Hypothalamus (tissue), 51 donors: ENCODE results near the gene KCTD21.
"Not testable (repeated sequence)": the region's sequence is repeated elsewhere in the genome, so short reads cannot be mapped to it uniquely, and the experiment has no call there.

Experiments
- DNase-seq, 51 donors: peaks; one replicate each; lab custom pipeline; 2025; lab: John Stamatoyannopoulos, UW

The KCTD21 gene

GRCh38 chr11:78179459-78180071, 8.9 kb downstream of the KCTD21 start:
- DNase-seq: no peak

GRCh38 chr11:78177216-78177615, 11.2 kb downstream of the KCTD21 start:
- no peak for DNase-seq

DNA sequence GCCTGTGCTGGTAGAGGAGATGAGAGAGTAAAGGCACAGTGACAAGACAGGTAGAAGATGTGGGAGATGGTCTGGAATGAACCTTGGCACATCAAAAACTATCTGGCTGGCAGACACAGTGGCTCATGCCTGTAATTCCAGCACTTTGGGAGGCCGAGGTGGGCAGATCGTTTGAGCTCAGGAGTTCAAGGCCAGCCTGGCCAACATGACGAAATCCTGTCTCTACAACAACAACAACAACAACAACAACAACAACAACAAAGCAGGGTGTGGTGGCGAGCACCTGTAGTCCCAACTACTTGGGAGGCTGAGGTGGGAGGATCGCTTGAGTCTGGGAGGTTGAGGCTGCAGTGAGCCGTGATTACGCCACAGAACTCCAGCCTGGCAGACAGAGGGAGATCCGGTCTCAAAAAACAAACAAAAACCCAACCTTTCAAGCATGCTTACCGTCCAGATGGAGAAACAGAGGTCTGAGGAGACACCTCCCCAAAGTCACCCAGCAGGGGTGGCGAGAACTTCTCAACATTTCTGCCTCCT, 11.8 kb downstream of the KCTD21 start:
- no peak for DNase-seq

- DNase-seq: not testable (repeated sequence)
Observed at GRCh38 chr11:78175862-78176261, 12.6 kb downstream of the KCTD21 start.

DNA sequence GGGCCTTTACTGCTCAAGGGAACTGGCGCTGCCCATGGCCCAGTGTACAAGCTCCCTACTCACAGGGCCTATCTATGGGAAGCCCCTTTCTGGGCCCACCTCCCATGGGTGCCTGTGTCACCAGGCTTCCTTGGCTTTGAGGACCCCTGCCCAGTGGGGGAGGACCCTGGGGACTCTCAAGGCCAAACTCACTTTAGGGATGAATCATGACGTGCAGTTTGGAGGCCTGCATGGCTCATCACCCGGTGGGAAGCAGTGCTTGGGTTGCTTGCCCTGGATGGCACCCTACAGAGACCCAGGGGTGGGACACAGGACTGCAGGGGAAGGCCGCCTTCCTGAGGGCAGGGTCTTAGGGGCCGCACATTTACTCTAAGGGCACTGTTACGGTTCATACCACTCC, 16.5 kb downstream of the KCTD21 start:
- no peak for DNase-seq

GRCh38 chr11:78170874-78171549, 17.4 kb downstream of the KCTD21 start:
- no peak for DNase-seq

GRCh38 chr11:78170413-78170812, 18.0 kb downstream of the KCTD21 start:
- no peak for DNase-seq

DNA sequence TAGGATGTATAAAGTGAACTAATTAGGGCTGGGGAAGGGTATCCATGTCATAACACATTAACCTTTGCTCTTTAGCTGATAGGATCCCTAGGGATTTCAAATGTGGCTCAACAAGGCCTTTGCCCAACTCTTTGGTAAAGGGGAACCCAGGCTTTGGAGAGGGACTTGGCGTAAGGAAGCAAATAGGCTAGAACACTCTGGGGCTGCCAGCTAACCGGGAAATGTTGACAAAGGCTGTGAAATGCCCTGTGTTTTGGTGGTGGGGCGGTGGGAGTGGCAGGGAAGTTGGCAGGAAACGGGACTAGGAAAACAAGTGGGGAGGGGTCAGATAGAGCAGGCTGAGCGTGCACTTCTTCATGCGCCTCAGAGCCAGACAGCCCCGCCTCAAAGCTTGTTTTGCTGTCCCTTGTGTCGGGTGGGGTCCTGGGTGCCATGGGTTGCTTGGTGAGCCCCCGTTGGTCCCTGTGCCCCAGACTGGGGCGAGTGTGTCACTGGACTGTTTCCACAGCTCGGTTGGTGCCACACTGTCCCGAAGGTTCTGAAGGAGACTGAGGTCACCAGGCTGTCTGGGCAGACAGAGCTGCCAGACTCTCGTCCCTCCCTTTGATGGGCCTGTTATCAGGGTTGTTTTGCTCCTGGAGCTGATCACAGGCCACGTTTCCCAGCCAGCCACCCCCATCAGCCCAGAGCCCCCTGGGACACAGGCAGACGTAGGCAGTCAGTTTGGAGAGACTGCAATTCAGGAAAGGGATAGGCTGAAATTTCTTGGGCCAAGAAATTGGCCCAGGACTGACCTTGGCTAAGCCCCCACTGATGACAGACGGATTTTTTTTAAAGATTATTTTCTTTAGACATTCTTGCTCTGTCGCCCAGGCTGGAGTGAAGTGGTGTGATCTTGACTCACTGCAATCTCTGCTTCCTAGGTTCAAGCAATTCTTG, 19.6 kb downstream of the KCTD21 start:
- DNase-seq: peak in 1 of 51 donors; percentile 53

DNA sequence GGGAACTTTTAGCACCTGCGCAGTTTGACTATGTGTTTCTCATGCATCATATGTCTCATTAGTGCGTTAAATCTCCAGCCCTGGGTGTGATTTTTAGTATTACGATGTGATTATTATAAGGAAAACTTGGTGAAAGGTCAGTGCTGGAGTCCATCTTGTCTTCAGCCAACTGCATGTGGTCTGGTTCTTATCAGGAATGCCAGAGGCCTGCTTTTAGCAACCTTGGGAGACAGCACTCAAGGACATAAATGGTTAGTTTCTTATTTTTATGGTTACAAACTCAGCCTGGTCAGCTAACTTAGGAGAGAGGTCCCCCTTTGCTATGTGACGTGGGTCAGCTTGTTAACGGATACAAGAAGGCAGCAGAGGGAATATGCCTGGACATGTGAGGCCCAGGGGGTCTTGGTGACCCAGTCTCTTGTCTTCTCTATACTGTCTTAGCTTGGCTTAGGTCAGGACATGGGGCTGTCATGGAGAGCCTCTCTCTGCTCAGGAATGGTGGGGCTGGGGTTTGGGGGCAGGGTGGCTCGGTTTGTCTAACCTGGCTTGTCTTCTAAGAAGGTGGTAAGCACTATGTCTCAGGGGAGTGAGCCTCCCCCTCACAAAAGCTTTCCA, 21.5 kb downstream of the KCTD21 start:
- DNase-seq: no peak

DNA sequence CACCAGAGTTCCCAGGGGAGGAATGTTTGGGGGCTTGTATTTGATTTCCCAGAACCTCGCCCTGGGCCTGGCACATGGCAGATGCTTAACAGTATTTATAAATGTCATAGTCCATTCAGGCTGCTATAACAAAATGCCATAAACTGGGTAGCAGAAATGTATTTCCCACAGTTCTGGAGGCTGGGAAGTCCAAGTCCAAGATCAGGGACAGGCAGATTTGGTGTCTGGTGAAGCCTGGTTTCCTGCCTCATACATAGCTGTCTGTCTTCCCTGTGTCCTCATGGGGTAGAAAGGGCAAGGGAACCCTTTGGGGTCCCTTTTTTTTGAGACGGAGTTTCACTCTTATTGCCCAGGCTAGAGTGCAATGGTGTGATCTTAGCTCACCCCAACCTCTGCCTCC, 24.0 kb downstream of the KCTD21 start:
- no peak for DNase-seq

GRCh38 chr11:78163828-78164227, 24.6 kb downstream of the KCTD21 start:
- DNase-seq: no peak

DNA sequence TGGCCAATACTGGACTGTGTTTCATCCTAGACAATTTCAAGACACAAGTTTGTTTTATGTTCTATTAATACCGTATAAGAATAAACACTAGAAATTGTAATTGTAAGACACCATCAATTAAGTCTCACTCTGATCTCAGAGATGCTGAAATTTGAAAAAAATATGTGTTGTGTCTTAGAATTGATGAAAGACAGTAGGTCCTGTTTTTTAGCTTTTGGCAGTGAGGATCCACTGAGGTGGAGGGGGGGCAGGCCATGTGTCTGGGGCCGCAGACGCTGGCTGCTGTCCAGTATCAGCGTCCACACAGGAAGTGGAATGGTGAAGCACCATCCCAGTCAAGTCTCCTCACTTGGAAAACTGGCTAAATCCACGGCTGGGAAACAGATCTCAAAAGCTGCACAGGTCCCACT, 26.5 kb downstream of the KCTD21 start:
- peak in 2 of 51 donors; percentile 7 to 12 for DNase-seq

GRCh38 chr11:78161346-78161745, 27.1 kb downstream of the KCTD21 start:
- no peak for DNase-seq

GRCh38 chr11:78160557-78160956, 27.9 kb downstream of the KCTD21 start:
- no peak for DNase-seq

DNA sequence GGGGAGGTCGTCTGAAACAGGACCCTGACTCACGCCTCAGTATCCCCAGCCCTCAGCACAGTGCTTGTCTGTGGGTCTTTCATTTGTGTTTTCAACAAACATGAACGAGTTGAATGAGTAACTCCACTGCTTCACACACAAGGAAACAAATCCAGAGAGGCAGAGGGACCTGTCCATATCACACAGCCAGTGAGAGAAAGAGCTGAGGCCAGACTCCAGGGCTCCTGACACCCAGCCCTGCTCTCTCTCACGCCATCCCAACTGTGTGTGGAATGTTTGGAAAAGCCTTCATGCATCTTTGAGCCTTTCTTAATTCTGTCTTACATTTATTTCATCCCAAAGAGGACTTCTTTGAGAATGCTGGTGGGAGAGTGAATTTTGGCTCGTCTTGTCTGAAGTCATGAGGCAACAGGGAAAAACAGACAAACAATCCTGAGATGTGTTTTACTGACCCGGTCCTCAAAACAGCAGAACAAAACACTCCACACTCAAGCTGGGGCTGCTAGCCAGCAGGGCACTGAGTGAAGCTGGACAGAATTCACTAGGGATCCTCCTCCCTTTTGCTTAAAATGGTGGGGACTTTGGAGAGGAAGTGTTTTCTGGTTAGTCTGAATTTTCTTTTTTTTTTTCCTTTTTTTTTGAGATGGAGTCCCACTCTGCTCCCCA, 29.3 kb downstream of the KCTD21 start:
- DNase-seq: peak in 13 of 51 donors; percentile 3 to 57 (median 34)

DNA sequence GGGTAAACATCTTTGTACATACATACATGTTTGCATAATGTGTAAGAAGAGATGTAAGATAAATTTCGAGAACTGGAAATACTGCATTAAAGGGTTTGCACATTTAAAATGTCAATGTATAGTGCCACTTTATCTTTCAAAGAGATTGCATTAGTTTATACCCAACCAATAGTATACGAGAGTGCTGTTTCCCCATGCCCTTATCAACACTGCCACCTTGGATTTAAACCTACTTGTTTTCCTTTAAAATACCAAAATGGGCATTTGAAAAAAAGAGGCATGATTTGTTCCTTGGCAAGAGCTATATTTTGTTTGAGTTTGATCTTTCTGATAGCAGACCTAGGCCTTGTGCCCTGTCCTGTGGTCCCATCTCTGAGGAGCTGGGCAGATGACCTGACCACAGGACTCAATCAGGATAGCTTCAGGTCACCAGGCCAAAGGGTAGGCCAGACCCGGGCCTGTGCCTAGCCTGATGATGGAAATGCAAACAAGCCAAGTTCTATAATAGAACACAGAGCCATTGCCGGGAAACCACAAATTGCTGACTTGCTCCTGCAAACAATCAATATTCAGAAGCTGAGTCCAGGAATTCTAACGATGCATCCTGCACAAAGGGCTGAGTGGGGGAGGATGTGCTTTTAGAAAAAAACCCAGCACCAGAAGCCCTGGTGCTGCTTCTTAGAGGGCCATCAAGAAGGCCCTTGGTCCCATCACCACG, 32.1 kb downstream of the KCTD21 start:
- no peak for DNase-seq

GRCh38 chr11:78151804-78152203, 36.6 kb downstream of the KCTD21 start:
- no peak for DNase-seq

DNA sequence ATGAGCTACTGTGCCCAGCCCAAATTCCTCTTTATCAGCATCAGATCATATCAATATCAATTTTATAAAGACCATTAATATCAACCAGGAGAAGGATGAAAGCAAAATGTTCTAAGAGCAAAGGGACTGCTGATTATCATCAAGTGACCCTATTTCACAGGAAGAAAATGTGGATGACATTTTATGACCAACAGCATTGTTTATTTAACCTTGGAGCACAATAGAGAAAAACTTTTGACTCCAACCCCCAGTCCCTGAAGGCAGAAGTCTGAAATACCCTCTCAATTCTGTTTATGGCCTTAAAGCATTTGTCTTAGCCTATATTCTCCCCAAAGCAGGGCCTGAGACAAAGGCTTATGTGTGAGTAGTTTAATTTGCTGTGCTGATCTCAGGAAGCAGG, 37.7 kb downstream of the KCTD21 start:
- no peak for DNase-seq

GRCh38 chr11:78150346-78150745, 38.1 kb downstream of the KCTD21 start:
- DNase-seq: no peak
